Large intestine (tissue), 3 donors: ENCODE results near the gene SRMS. TPM values are rescaled to one million over a fixed set of nuclear protein-coding genes. Genes with fewer than 3 reads are reported as not detected.

Experiments used
- DNase-seq, 2 donors: peaks; one replicate each; pipeline versions ENCODE4 v3.0.0 to v3.0.0-alpha.2; 2013
- H3K27ac ChIP-seq: one replicate; pipeline ENCODE4 v1.5.1; 2013; ENCODE audit warnings: low read length
- H3K27me3 ChIP-seq: 2 replicates; pipeline ENCODE4 v1.6.1; 2013; ENCODE audit warnings: low read length; ENCODE audit not compliant: control insufficient read depth, insufficient read depth
- H3K36me3 ChIP-seq: 2 replicates; pipeline ENCODE4 v1.6.1; 2013; ENCODE audit warnings: low read length; ENCODE audit not compliant: control insufficient read depth, insufficient read depth
- H3K4me1 ChIP-seq: one replicate; pipeline ENCODE4 v1.6.1; 2013; ENCODE audit warnings: low read length; ENCODE audit not compliant: control insufficient read depth, insufficient read depth
- H3K4me3 ChIP-seq: one replicate; pipeline ENCODE4 v1.5.1; 2013; ENCODE audit warnings: low read length
- H3K9me3 ChIP-seq: one replicate; pipeline ENCODE4 v1.6.1; 2013; ENCODE audit warnings: mild to moderate bottlenecking, low read depth, low read length, moderate library complexity; ENCODE audit not compliant: control insufficient read depth
- WGBS: methylation state at CpG from one replicate; pipeline ENCODE4 v1.1.5; 2013; ENCODE audit warnings: low lambda C conversion rate; ENCODE audit not compliant: insufficient coverage; 5-methylcytosine and 5-hydroxymethylcytosine counted together
- polyA plus RNA-seq: library from polyadenylated mRNA; unstranded; fragments of 120-200 nt; gene quantifications from one replicate; pipeline ENCODE4 v1.2.1, GENCODE V29; 2013

SRMS gene
- polyA plus RNA-seq, 1 donor: 0.16 TPM

DNA sequence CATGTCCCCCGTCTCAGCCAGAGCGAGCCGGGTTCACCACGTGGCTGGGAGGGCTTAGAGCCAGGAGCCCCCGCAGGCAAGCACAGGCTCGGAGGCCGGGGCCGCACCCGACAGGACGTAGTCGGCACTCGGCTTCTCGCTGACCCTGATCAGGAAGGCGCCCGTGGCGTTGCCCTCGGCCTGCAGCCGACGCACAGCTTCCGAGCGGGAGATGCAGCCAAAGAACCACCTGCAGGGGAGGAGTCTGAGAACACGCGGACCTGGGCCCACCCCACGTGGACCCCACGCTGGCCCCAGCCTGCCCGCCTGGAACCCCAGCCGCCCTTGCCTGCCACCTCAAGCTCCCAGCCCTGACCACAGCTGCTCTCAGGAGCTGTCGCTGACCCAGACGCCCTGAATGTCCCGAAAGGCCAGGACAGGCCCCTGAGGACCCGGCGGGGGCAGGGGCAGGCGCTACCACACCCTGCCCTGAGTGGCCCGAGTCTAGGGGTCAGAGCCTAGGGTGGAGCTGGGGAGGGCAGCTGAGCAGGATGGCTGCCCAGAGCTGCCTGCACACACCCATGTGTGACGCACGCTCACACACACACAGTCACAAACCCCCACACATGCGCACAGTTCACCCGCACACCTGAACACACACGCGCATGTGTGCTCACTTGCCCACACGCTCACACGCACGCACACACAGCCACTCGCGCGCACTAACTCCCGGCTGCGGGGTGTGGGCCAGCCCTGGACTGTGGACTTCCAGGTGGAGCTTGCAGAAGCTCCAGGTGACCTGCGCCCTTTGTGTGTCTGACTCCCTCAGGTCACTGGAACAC lies 12.5 kb downstream of the SRMS start:
- Histone ChIP-seq H3K36me3 (no peaks in the 10 kb centered on the region), H3K27ac (no peak overlapping the region), H3K27me3 (peaks cover 7% of the 10 kb centered on the region), H3K4me1 (peaks cover 37% of the 10 kb centered on the region), H3K4me3 (no peak overlapping the region), H3K9me3 (peaks cover 9% of the 10 kb centered on the region)
- peak in 1 of 2 donors; percentile 69 for DNase-seq
- no CpG with 5 or more reads among the region's 49 CpGs for WGBS

DNA sequence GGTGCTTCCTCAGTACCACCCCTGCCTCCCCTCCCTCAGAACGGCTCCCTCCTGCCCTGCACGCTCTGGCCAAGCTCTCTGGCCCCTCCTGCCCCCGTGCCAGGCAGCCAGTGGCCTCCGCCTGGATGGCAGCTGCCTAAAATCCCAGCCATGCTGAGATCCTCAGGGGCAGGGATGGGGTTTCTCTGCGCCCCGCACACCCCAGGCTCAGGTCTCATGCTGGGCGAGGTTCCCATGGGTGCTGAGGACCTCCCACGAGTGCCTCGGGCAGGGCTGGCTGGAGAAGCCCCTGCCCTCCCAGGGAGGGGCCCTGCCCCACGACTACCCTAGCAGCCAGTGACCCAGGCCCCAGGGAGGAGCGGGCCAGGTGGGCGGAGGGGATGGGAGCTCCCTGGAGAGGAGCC lies 13.1 kb downstream of the SRMS start:
- H3K4me1 ChIP-seq: peaks cover 37% of the 10 kb centered on the region
- H3K36me3 ChIP-seq: no peaks in the 10 kb centered on the region
- H3K4me3 ChIP-seq: no peak overlapping the region
- DNase-seq: no peak
- no peak overlapping the region for H3K27ac ChIP-seq
- peaks cover 9% of the 10 kb centered on the region for H3K9me3 ChIP-seq
- WGBS: no CpG with 5 or more reads among the region's 12 CpGs
- H3K27me3 ChIP-seq: peaks cover 7% of the 10 kb centered on the region

DNA sequence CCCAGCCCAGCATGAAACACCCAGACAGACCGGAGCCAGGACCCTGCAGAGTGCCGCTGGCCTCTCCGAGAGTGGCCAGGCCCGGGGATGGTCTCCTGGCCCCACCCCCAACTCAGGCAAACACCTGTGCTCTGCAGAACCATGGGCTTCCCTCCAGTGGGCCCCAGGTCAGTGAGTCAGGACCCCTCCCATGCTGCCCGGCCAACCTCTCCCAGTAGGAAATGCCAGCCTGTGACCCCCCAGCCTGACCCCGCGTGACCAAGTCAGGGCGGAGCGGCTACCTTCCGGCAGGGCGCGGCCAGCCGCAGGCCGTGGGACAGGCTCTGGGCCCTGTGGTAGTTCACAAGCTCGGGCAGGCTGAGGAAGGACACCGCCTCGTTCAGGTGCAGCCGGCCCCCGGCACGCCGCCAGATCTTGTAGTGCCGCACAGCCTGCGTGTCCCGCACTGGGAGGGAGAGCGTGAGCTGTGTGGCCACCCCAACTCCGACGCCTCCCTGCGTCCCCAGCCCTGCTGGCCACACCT lies 13.6 kb downstream of the SRMS start:
- no CpG with 5 or more reads among the region's 28 CpGs for WGBS
- Histone ChIP-seq H3K36me3 (no peaks in the 10 kb centered on the region), H3K27me3 (peaks cover 7% of the 10 kb centered on the region), H3K27ac (no peak overlapping the region), H3K9me3 (peaks cover 9% of the 10 kb centered on the region), H3K4me1 (peaks cover 37% of the 10 kb centered on the region), H3K4me3 (no peak overlapping the region)
- no peak for DNase-seq

DNA sequence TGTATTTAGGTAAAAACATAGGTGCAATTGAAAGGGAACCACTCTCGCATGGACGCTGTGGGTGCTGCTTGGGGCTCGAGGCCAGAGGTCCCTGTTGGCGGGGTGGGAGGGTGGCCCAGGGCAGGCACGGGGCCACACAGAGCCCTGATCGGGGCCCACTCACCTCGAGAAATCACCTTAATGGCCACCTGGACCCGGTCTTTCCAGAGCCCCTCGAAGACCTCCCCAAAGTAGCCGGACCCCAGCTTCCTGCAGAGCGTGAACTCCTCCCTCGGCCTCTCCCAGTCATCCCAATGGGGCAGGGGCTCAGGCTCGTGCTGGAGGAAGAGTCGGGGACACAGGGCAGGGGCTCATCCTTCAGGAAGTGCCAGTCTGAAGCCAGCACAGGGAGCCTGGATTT lies 14.2 kb downstream of the SRMS start:
- Histone ChIP-seq H3K27ac (no peak overlapping the region), H3K27me3 (peaks cover 7% of the 10 kb centered on the region), H3K36me3 (no peaks in the 10 kb centered on the region), H3K4me1 (peaks cover 36% of the 10 kb centered on the region), H3K9me3 (peaks cover 9% of the 10 kb centered on the region), H3K4me3 (no peak overlapping the region)
- DNase-seq: no peak
- no CpG with 5 or more reads among the region's 14 CpGs for WGBS

DNA sequence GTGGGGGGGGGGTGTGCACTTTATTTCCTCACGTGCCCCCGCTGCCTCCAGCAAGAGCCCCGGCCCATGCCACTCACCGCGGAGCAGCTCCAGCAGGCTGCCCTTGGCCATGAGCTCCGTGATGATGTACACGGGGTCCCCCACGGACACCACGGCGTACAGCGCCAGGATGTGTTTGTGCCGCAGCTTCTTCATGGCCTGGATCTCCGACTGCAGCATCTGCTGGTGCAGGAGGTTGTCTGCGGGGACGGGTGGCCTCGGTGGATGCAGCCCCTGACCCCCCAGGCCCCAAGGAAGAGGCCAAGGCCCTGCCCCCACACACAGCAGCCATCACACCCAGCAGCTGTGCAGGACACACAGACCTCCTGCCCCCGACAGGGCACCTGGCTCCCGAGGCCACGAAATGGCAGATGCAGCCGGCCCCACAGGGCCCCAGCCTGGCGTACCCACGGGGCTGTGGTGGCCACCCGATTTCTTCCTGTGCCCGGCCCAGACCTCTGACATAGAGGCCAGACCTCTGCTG lies 15.0 kb downstream of the SRMS start:
- Histone ChIP-seq H3K4me1 (peaks cover 29% of the 10 kb centered on the region), H3K36me3 (no peaks in the 10 kb centered on the region), H3K27me3 (peaks cover 7% of the 10 kb centered on the region), H3K27ac (no peak overlapping the region), H3K9me3 (peaks cover 9% of the 10 kb centered on the region), H3K4me3 (no peak overlapping the region)
- 94% methylated on average over 3 of the region's 24 CpGs for WGBS
- DNase-seq: no peak

DNA sequence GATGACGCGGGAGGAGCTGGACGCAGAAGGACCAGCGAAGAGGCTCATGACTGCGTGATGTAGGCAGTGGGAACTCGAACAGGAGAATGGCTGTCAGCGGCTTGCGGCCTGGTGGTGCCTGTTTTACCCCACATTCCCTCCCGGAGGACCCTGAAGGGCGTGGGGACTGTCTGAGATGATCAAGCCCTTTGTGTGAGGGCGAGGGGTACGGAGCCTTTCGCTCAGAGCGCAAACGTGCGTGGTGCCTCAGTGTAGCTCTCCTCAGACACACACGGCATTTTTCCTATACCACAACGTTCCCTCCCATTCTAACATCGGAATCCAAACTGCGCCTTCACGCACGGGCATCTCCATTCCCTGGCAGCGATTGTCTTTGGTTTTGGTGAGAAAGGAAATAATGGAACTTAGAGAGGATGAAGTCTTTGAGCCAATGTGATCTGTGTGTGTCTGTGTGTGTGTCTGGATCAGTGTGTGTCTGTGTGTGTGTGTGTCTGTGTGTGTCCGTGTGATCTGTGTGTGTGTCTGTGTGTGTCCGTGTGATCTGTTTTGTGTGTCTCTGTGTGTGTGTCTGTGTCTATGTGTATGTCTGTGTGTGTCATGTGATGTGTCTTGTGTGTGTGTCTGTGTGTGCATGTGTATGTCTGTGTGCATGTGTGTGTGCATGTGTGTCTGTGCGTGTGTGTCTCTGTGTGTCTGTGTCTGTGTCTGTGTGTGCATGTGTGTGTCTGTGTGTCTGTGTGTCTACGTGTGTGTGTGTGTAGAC lies 15.7 kb downstream of the SRMS start:
- Histone ChIP-seq H3K27ac (no peak overlapping the region), H3K36me3 (no peaks in the 10 kb centered on the region), H3K4me1 (peaks cover 25% of the 10 kb centered on the region), H3K9me3 (peaks cover 3% of the 10 kb centered on the region), H3K27me3 (peaks cover 7% of the 10 kb centered on the region), H3K4me3 (no peak overlapping the region)
- DNase-seq: no peak
- WGBS: no CpG with 5 or more reads among the region's 27 CpGs

DNA sequence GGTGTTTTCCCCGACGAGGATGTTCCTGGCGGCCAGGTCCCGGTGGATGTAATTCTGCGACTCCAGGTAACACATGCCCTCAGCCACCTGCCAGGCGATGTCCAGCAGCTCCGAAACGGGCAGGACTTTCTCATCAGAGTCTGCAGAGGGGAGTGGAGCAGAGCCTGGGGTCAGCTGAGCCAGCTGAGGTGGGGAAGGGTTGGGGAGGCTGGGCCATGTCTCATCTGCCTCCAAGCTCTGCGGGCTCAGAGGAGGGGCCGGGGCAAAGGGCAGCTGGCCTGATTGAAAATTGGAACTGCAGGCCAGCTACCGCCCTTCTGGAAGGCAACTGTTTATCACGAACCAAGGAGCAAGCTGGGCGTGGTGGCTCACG lies 16.8 kb downstream of the SRMS start:
- Histone ChIP-seq H3K36me3 (no peaks in the 10 kb centered on the region), H3K9me3 (peaks cover 3% of the 10 kb centered on the region), H3K4me1 (peaks cover 20% of the 10 kb centered on the region), H3K27ac (no peak overlapping the region), H3K4me3 (no peak overlapping the region), H3K27me3 (peaks cover 7% of the 10 kb centered on the region)
- WGBS: no CpG with 5 or more reads among the region's 14 CpGs
- peak; percentile 54 to 76 for DNase-seq

DNA sequence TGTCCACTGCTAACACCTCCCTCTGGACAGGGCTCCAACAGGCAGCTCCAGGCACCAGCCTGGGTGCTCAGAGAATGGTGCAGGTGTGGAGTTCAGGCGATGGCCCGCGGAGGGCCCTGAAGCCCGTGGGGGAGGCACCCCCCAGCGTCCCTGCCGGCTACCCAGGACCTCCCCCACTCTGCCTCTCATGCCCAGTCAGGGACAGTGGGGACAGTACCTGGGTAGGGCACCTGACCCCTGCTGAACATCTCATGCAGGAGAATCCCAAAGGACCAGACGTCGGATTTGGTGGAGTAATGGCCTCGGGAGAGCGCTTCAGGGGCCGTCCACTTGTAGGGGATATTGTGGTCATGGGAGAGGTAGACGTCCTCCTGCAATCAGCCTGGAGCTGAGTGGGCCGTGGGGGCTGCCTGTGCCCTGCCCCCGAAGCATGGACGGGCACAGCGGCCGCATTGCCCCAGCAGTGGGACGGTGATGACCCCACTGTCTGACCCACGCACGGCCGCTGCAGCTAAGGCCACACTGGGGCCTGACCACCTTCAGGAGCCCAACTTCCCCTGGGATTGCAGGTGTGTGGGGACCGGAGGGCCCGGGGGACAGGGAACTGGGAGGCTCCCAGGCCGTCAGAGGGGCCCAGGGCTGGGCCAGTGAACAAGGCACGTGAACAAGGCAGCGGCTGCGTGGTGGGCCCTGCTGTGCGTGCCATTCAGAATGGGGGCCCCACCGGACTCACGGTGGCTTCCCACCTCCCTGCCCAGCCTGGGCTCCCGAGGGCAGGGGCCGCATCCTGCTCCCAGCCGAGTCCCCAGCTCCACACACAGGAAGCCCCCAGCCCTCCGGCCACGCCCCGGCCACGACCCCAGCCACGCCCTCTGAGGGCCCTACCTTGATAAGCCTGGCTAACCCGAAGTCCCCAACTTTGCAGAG lies 17.4 kb downstream of the SRMS start:
- H3K27me3 ChIP-seq: peaks cover 7% of the 10 kb centered on the region
- no peak for DNase-seq
- no peak overlapping the region for H3K4me3 ChIP-seq
- peaks cover 17% of the 10 kb centered on the region for H3K4me1 ChIP-seq
- H3K9me3 ChIP-seq: peaks cover 3% of the 10 kb centered on the region
- WGBS: no CpG with 5 or more reads among the region's 39 CpGs
- no peak overlapping the region for H3K27ac ChIP-seq
- no peaks in the 10 kb centered on the region for H3K36me3 ChIP-seq

DNA sequence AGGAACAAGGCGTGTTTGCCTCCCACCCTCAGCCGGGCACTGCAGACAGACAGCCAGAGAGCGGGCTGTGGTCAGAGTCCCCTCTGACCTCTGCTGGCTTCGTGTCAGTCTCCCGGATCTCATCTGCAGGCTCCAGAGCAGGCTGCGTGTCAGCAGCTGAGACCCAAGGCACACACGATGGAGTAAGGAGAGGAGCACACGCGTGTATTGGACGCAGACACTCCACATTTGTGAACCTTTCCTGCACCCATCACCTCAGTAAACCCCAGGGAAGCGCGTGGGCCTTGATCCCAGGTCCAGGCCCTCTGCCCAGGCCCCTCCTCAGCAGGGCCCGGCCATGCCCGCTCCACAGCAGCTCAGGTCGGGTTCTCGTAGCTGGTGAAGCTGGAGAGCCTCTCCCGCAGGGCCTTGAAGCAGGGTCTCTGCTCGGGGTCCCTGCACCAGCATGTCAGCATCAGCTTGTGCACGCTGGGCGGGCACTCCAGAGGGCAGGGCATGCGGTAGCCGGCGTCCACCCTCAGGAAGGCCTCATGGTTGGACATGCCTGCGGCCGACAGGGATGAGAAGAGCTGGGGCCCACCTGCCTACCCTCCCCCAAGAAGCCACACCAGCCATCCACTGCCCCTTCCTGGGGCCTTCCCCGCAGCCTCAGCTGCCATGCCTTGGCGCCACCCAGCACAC lies 18.2 kb downstream of the SRMS start:
- no CpG with 5 or more reads among the region's 27 CpGs for WGBS
- Histone ChIP-seq H3K27me3 (peaks cover 5% of the 10 kb centered on the region), H3K27ac (no peak overlapping the region), H3K4me3 (no peak overlapping the region), H3K36me3 (no peaks in the 10 kb centered on the region), H3K4me1 (peaks cover 9% of the 10 kb centered on the region), H3K9me3 (no peaks in the 10 kb centered on the region)
- no peak for DNase-seq
